ENCODE results near the gene ZNF30.

Gene ZNF30

GRCh38 chr19:34990578-34991192 lies 64.0 kb downstream of the ZNF30 start:
- no peak for DNase-seq

GRCh38 chr19:34991542-34992333 lies 65.0 kb downstream of the ZNF30 start:
- no peak for DNase-seq

DNA sequence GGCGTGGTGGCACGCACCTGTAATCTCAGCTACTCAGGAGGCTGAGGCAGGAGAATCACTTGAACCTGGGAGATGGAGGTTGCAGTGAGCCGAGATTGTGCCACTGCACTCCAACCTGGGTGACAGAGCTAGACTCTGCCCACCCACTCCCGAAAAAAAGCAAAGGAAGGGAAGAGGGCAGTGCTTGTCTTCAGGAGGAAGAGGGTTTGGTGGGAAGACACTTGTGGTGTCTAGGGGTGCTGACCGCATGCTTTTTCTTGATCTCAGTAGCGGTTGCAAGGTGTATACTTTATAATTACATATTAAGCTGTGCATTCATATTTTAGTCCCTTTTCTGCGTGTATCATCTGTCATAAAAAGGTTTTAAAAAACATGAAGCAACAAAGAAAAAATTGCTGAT lies 65.9 kb downstream of the ZNF30 start:
- peak in 1 of 4 experiments; percentile 21 for DNase-seq

GRCh38 chr19:34994286-34994642 lies 67.6 kb downstream of the ZNF30 start:
- no peak for DNase-seq

Measured in activated naive CD4-positive, alpha-beta T cell (primary cell).